SIG-M5 treated with dmso at 0.1 percent for 504 hours (cell line): ENCODE data around the gene LRP2BP.
"Not testable (repeated sequence)": the region's sequence is repeated elsewhere in the genome, so short reads cannot be mapped to it uniquely, and the experiment has no call there.

Source experiments
- DNase-seq: peaks from one replicate; lab custom pipeline; 2025; ENCODE audit not compliant: unreplicated experiment; lab: John Stamatoyannopoulos, UW

The LRP2BP gene

DNA sequence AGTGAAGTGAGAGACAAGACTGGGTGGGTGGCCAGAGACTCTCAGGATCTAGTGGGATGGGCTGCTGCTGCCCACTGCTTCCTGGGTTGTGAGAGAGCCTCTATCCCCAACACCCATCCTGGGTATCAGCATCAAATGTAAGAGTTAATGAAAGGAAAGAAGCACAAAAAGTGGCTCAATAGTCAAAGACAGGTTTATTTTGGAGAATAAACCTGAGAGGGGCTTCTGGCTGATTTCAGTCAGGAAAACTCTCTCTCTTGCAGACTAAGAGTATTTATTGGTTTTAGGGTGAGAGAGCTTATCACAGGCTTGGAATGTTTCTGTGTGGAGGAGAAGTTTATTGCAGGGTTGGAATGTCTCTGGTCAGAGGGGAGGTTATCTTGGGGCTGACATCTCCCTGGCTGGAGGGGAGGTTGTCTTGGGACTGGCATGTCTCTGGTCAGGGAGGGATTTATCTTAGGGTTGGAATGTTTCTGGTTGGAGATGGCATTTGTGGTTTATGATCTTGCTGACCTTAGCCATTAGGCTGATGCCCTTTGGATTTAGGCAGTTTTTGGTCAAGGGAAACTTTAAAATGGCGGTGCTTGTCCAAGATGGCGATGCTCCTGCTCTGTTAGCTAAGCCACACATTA is 65.7 kb downstream of the LRP2BP start:
- DNase-seq = not testable (repeated sequence)

DNA sequence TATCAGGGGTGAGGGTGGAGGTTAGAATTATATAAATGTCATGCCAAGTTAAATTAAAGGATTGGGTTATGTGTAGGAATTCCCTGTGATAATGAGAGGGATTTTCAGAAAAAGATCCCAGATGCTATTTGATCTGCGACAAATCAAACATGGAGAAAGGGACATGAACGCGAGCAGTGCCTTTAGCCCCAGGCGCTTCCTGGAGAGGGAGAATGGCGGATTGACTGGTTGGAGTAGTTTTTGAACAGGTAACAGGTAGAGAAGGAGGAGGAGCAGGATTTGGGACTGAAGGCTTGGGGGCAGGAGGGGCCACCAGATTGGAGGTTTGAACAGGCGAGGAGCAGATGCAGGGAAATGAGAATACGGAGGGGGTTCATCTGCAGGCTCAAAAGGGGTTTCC is 67.1 kb downstream of the LRP2BP start:
- no peak for DNase-seq

GRCh38 chr4:185325721-185326120 is 70.0 kb downstream of the LRP2BP start:
- DNase-seq = not testable (repeated sequence)

DNA sequence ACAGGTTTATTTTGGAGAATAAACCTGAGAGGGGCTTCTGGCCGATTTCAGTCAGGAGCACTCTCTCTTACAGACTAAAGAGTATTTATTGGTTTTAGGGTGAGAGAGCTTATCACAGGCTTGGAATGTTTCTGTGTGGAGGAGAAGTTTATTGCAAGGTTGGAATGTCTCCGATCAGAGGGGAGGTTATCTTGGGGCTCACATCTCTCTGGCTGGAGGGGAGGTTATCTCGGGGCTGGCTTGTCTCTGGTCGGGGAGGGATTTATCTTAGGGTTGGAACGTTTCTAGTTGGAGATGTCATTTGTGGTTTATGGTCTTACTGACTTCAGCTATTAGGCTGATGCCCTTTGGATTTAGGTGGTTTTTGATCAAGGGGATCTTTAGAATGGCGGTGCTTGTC is 71.4 kb downstream of the LRP2BP start:
- DNase-seq = not testable (repeated sequence)

DNA sequence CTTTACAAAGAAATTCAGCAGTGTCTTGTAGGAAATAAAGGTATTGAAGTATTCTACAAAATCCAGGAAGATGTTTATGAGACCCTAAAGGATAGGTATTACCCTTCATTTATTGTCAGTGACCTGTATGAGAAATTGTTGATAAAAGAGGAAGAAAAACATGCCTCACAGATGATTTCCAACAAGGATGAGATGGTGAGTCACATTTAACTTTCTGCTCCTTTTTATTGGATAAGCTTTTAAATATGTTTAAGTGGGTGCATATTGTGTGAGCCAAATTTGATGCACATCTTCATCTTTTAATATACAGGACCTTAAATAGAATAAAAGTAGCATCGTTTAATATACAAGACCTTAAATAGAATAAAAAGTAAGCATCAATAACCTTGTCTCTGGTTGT is 72.1 kb downstream of the LRP2BP start:
- no peak for DNase-seq

GRCh38 chr4:185322803-185323202 is 72.9 kb downstream of the LRP2BP start:
- no peak for DNase-seq

DNA sequence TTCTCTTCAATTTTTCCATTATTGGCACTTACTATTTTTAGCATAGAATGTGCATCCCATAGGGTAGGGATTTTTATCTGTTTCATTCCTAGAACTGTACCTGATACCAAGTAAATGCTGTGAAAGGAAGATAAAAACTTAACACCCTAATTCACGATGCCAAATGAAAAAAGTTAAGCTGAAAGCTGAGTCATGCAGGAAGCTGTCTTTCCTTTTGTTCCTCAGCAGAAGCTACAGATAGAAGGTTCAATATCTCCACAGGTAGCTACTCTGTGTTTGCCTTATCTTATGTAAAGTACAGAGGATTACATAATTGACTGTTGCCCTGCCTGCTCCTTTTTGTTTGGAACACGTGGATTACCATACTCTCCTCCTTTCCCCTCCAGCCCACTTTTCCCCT is 77.0 kb downstream of the LRP2BP start:
- DNase-seq = no peak

DNA sequence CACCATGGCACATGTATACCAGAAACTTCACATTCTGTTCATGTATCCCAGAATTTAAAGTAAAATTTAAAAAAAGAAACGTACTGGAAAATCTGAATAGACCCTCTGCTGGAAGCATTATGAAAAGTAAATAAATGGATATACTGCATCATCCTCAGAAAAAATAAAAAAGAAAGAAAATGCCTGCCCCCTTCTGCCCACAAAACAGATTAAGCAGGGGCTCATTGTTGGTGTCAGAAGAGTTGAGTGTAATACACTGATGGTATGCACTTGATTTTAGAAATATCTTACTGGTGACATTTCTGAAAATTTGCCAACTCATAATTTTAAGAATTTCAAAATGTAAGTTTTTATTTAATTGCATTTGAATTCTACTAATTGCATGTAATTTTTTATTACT is 77.8 kb downstream of the LRP2BP start:
- DNase-seq = no peak

- not testable (repeated sequence) for DNase-seq
These were observed 78.3 kb downstream of the LRP2BP start for GRCh38 chr4:185317462-185317861.
